SK-N-MC (cell line): ENCODE measurements around the gene GRPEL2.

Experiments
- EZH2 ChIP-seq: fragments of 200-600 bp; sonication (generic); IDR thresholded peaks from one replicate; pipeline ENCODE4 v1.6.1; 2017; ENCODE audit warnings: antibody characterized with exemption
- POLR2AphosphoS5 ChIP-seq: IDR thresholded peaks from 2 replicates; pipeline ENCODE4 v1.6.1; 2012; ENCODE audit warnings: mild to moderate bottlenecking, low read depth, low read length, borderline replicate concordance

- TF ChIP-seq EZH2, result no peak
- TF ChIP-seq POLR2AphosphoS5, result no peak
Observed at GRCh38 chr5:149360272-149360671, 15.0 kb downstream of the GRPEL2 start.
